A549 (cell line): ENCODE data around the gene DIS3L2.

Experiments
- CEBPB ChIP-seq, 2 experiments: fragments of >200 bp in 1 of 2; sonication (Bioruptor Twin) in 1 of 2; formaldehyde crosslinking in 1 of 2; IDR thresholded peaks; 2 replicates each; pipeline ENCODE4 v1.6.1; 2012 to 2016
- MAZ ChIP-seq: fragments of 150-350 bp; IDR thresholded peaks from 2 replicates; pipeline ENCODE4 v1.6.1; 2014; ENCODE audit warnings: antibody characterized with exemption, low read depth, low read length, borderline replicate concordance
- MYC ChIP-seq: IDR thresholded peaks from 2 replicates; pipeline ENCODE4 v1.6.1; 2012; ENCODE audit warnings: mild to moderate bottlenecking, inconsistent platforms, low read length, improper control_type of control experiment, borderline replicate concordance
- REST ChIP-seq: fragments of 200-600 bp; sonication (generic); IDR thresholded peaks from 2 replicates; pipeline ENCODE4 v1.6.1; 2016; ENCODE audit warnings: antibody characterized with exemption, mild to moderate bottlenecking, moderate library complexity
- ZC3H11A ChIP-seq: fragments of 450-650 bp; IDR thresholded peaks from 2 replicates; pipeline ENCODE4 v1.6.1; 2014; ENCODE audit warnings: antibody characterized with exemption, mild to moderate bottlenecking
- ZNF302 ChIP-seq: fragments of 250-450 bp; sonication (Bioruptor Pico); IDR thresholded peaks from 2 replicates; pipeline ENCODE4 v1.9.0; 2021; ENCODE audit warnings: inconsistent platforms, mild to moderate bottlenecking, moderate library complexity
- TF ChIP-seq, protein P1 (sequence below): fragments of >200 bp; sonication (Bioruptor Twin); formaldehyde crosslinking; IDR thresholded peaks from 3 replicates; pipeline ENCODE4 v1.5.1; 2016
- TF ChIP-seq, protein P2 (sequence below): IDR thresholded peaks from 2 replicates; pipeline ENCODE4 v1.6.1; 2012

DNA sequence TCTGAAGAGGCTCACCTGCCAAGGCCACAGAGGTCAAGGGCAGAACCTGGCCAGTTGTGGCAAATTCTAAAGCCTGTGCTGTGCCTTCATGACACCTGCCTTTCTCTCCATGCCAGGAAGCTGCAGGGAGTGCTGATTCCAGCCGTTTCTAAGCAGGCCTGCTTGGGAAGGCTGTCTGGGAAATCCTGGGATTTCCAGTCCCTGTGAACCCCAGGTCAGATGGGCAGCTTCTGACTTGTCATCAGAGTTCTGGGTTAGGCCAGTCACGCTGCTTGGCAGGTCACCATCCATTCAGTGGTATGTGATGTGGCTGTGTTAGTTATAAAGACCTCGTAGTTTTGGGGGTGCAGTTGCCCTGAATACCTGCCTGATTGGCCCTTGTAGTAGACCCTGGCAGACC, 346.3 kb downstream of the DIS3L2 start:
- TF ChIP-seq, protein P1, sequence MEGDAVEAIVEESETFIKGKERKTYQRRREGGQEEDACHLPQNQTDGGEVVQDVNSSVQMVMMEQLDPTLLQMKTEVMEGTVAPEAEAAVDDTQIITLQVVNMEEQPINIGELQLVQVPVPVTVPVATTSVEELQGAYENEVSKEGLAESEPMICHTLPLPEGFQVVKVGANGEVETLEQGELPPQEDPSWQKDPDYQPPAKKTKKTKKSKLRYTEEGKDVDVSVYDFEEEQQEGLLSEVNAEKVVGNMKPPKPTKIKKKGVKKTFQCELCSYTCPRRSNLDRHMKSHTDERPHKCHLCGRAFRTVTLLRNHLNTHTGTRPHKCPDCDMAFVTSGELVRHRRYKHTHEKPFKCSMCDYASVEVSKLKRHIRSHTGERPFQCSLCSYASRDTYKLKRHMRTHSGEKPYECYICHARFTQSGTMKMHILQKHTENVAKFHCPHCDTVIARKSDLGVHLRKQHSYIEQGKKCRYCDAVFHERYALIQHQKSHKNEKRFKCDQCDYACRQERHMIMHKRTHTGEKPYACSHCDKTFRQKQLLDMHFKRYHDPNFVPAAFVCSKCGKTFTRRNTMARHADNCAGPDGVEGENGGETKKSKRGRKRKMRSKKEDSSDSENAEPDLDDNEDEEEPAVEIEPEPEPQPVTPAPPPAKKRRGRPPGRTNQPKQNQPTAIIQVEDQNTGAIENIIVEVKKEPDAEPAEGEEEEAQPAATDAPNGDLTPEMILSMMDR, result no peak
- TF ChIP-seq MYC, result no peak
- no peak for TF ChIP-seq ZNF302 (CRISPR knock-in tag)
- TF ChIP-seq CEBPB (IDR thresholded peaks at IDR 0.05), result no peak
- TF ChIP-seq, protein P2, sequence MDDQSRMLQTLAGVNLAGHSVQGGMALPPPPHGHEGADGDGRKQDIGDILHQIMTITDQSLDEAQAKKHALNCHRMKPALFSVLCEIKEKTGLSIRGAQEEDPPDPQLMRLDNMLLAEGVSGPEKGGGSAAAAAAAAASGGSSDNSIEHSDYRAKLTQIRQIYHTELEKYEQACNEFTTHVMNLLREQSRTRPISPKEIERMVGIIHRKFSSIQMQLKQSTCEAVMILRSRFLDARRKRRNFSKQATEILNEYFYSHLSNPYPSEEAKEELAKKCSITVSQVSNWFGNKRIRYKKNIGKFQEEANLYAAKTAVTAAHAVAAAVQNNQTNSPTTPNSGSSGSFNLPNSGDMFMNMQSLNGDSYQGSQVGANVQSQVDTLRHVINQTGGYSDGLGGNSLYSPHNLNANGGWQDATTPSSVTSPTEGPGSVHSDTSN, result no peak
- no peak for TF ChIP-seq ZC3H11A
- TF ChIP-seq REST, result no peak
- no peak for TF ChIP-seq MAZ
